IMR-90 (cell line): ENCODE measurements around the gene GJB4. TPM values are rescaled to one million over a fixed set of nuclear protein-coding genes. Genes with fewer than 3 reads are reported as not detected.

ENCODE experiments used
- ATAC-seq: fragments of 200-7000 bp; cut with Tn5 transposase; 2 replicates; pipeline ENCODE4 v1.9.1; 2020; ENCODE audit warnings: low read depth, mild to moderate bottlenecking, moderate library complexity
- BruUV-seq: library from RNA; stranded (reverse); fragments of 400-500 nt; replicated peaks from 2 replicates; lab custom pipeline; 2021; lab: Mats Ljungman, UMichigan
- CTCF ChIA-PET: fragments of 300-600 bp; formaldehyde crosslinking; extraction: SDS; loops from one replicate; lab custom pipeline; 2021; ENCODE audit warnings: antibody characterized with exemption; lab: Yijun Ruan, JAX
- POLR2A ChIA-PET: fragments of 300-600 bp; sonication (Branson Sonifier 250); formaldehyde crosslinking; loops from one replicate; lab custom pipeline; 2022; ENCODE audit warnings: antibody characterized with exemption; ENCODE audit not compliant: unreplicated experiment; lab: Charles Lee
- DNase-seq: peaks from one replicate; pipeline ENCODE4 v3.0.0; 2013
- H2AFZ ChIP-seq: replicated peaks from 2 replicates; pipeline ENCODE3; 2013; ENCODE audit warnings: low read length, mild to moderate bottlenecking; ENCODE audit not compliant: poor library complexity
- H2AK5ac ChIP-seq: 2 replicates; pipeline ENCODE4 v1.6.1; 2013; ENCODE audit warnings: low read depth, low read length, inconsistent platforms
- H2AK9ac ChIP-seq: replicated peaks from 2 replicates; pipeline ENCODE3; 2013; ENCODE audit warnings: mild to moderate bottlenecking, low read depth, low read length, moderate library complexity; ENCODE audit not compliant: poor library complexity
- H2BK120ac ChIP-seq: 2 replicates; pipeline ENCODE4 v1.6.1; 2013; ENCODE audit warnings: low read depth, low read length, inconsistent platforms
- H2BK15ac ChIP-seq: 3 replicates; pipeline ENCODE4 v1.6.1; 2013; ENCODE audit warnings: low read depth, low read length, inconsistent platforms
- H2BK20ac ChIP-seq: 2 replicates; pipeline ENCODE4 v1.6.1; 2013; ENCODE audit warnings: low read depth, mild to moderate bottlenecking, inconsistent platforms, low read length, moderate library complexity
- H2BK5ac ChIP-seq: 2 replicates; pipeline ENCODE4 v1.6.1; 2013; ENCODE audit warnings: mild to moderate bottlenecking, low read depth, low read length, inconsistent platforms; ENCODE audit not compliant: poor library complexity, severe bottlenecking
- H3K14ac ChIP-seq: replicated peaks from 2 replicates; pipeline ENCODE4 v1.6.1; 2013; ENCODE audit warnings: low read depth, low read length, inconsistent platforms
- H3K18ac ChIP-seq: 2 replicates; pipeline ENCODE4 v1.6.1; 2013; ENCODE audit warnings: low read depth, low read length, control low read depth
- H3K23ac ChIP-seq: 2 replicates; pipeline ENCODE4 v1.6.1; 2013; ENCODE audit warnings: low read depth, low read length, inconsistent platforms
- H3K27ac ChIP-seq: 2 replicates; pipeline ENCODE4 v1.5.1; 2013; ENCODE audit warnings: mild to moderate bottlenecking, control low read depth, low read length; ENCODE audit not compliant: insufficient read depth
- H3K27me3 ChIP-seq: 2 replicates; pipeline ENCODE4 v1.6.1; 2013; ENCODE audit warnings: low read length; ENCODE audit not compliant: control insufficient read depth, insufficient read depth
- H3K36me3 ChIP-seq: 2 replicates; pipeline ENCODE4 v1.6.1; 2013; ENCODE audit warnings: low read length, mixed read lengths; ENCODE audit not compliant: control insufficient read depth, insufficient read depth
- H3K4ac ChIP-seq: 2 replicates; pipeline ENCODE4 v1.6.1; 2013; ENCODE audit warnings: low read depth, low read length, inconsistent platforms
- H3K4me1 ChIP-seq: 2 replicates; pipeline ENCODE4 v1.6.1; 2013; ENCODE audit warnings: low read length, mixed read lengths; ENCODE audit not compliant: control insufficient read depth, insufficient read depth
- H3K4me2 ChIP-seq: 2 replicates; pipeline ENCODE4 v1.6.1; 2013; ENCODE audit warnings: low read depth, mild to moderate bottlenecking, control low read depth, low read length, moderate library complexity
- H3K4me3 ChIP-seq: 2 replicates; pipeline ENCODE4 v1.5.1; 2013; ENCODE audit warnings: low read depth, mild to moderate bottlenecking, control low read depth, low read length, moderate library complexity; ENCODE audit not compliant: insufficient read depth
- H3K56ac ChIP-seq: 2 replicates; pipeline ENCODE4 v1.6.1; 2013; ENCODE audit warnings: low read length, inconsistent platforms; ENCODE audit not compliant: insufficient read depth; ENCODE audit errors: extremely low read depth
- H3K79me1 ChIP-seq, 2 experiments: 2 replicates each; pipeline ENCODE4 v1.6.1; 2013; ENCODE audit warnings: low read length in 2 of 2, inconsistent platforms in 1 of 2, low read depth in 1 of 2
- H3K9ac ChIP-seq: 2 replicates; pipeline ENCODE4 v1.6.1; 2013; ENCODE audit warnings: low read depth, low read length, control low read depth
- H3K9me1 ChIP-seq: 2 replicates; pipeline ENCODE4 v1.6.1; 2013; ENCODE audit warnings: low read length, inconsistent platforms; ENCODE audit not compliant: insufficient read depth
- H3K9me3 ChIP-seq: 2 replicates; pipeline ENCODE4 v1.6.1; 2013; ENCODE audit warnings: low read length; ENCODE audit not compliant: control insufficient read depth, insufficient read depth
- H4K20me1 ChIP-seq: 2 replicates; pipeline ENCODE4 v1.6.1; 2013; ENCODE audit warnings: low read length, inconsistent platforms; ENCODE audit not compliant: insufficient read depth
- H4K5ac ChIP-seq: 2 replicates; pipeline ENCODE4 v1.6.1; 2013; ENCODE audit warnings: mild to moderate bottlenecking, low read depth, low read length, control low read depth
- H4K8ac ChIP-seq, 2 experiments: 2 replicates each; pipeline ENCODE4 v1.6.1; 2013; ENCODE audit warnings: low read depth in 2 of 2, low read length in 2 of 2, control low read depth in 1 of 2, inconsistent platforms in 1 of 2
- H4K91ac ChIP-seq: 2 replicates; pipeline ENCODE4 v1.6.1; 2013; ENCODE audit warnings: low read depth, low read length, inconsistent platforms; ENCODE audit not compliant: insufficient read depth
- BHLHE40 ChIP-seq: fragments of 150-350 bp; IDR thresholded peaks from 2 replicates; pipeline ENCODE4 v1.6.1; 2016; ENCODE audit warnings: mild to moderate bottlenecking, low read depth, low read length
- CEBPB ChIP-seq: IDR thresholded peaks from 2 replicates; pipeline ENCODE4 v1.6.1; 2012; ENCODE audit warnings: low read depth, low read length, improper control_type of control experiment
- CHD1 ChIP-seq: IDR thresholded peaks from 2 replicates; pipeline ENCODE4 v1.6.1; 2012; ENCODE audit warnings: low read depth, low read length, improper control_type of control experiment
- CTCF ChIP-seq: conservative IDR thresholded peaks from 2 replicates; pipeline ENCODE4 v1.5.1; 2012; ENCODE audit warnings: mild to moderate bottlenecking, low read depth, low read length, improper control_type of control experiment
- ELK1 ChIP-seq: fragments of 150-350 bp; IDR thresholded peaks from 2 replicates; pipeline ENCODE4 v1.6.1; 2016; ENCODE audit warnings: low read depth, mild to moderate bottlenecking, low read length, moderate library complexity, borderline replicate concordance
- MXI1 ChIP-seq: IDR thresholded peaks from 2 replicates; pipeline ENCODE4 v1.6.1; 2012; ENCODE audit warnings: low read depth, mild to moderate bottlenecking, low read length, moderate library complexity, borderline replicate concordance
- NFE2L2 ChIP-seq: fragments of 150-350 bp; IDR thresholded peaks from 2 replicates; pipeline ENCODE4 v1.6.1; 2016; ENCODE audit warnings: low read depth, mild to moderate bottlenecking, low read length
- POLR2A ChIP-seq: IDR thresholded peaks from 2 replicates; pipeline ENCODE4 v1.6.1; 2012; ENCODE audit warnings: mild to moderate bottlenecking, low read depth, low read length
- RAD21 ChIP-seq: IDR thresholded peaks from 2 replicates; pipeline ENCODE4 v1.6.1; 2012; ENCODE audit warnings: low read length, improper control_type of control experiment
- RFX5 ChIP-seq: IDR thresholded peaks from 2 replicates; pipeline ENCODE4 v1.8.0; 2012; ENCODE audit warnings: low read depth, mild to moderate bottlenecking, low read length, moderate library complexity
- SMC3 ChIP-seq: fragments of 150-350 bp; IDR thresholded peaks from 2 replicates; pipeline ENCODE4 v1.6.1; 2016; ENCODE audit warnings: low read depth, mild to moderate bottlenecking, antibody characterized with exemption, low read length, moderate library complexity
- USF2 ChIP-seq: fragments of 150-350 bp; IDR thresholded peaks from 2 replicates; pipeline ENCODE4 v1.6.1; 2017; ENCODE audit warnings: mild to moderate bottlenecking, antibody characterized with exemption, low read length, low read depth
- WGBS, 2 experiments: methylation state at CpG; one replicate each; pipeline versions ENCODE4 v1.1.5 to v1.1.7; 2013; ENCODE audit warnings: missing lambda C conversion rate in 2 of 2; ENCODE audit not compliant: insufficient read length in 1 of 2; ENCODE audit errors: extremely low coverage in 2 of 2; 5-methylcytosine and 5-hydroxymethylcytosine counted together
- dilution Hi-C: fragments of 300-500 bp; cut with HindIII; formaldehyde crosslinking; loops from one replicate; pipeline ENCODE4 v1.14.3; 2018; ENCODE audit warnings: low sequenced_read_pairs; ENCODE audit not compliant: unreplicated experiment
- in situ Hi-C: fragments of 300-500 bp; cut with MboI; formaldehyde crosslinking; loops from 3 replicates; pipeline ENCODE4 v1.14.3; 2019; ENCODE audit warnings: low sequenced_read_pairs, inconsistent platforms, mixed read lengths
- intact Hi-C: fragments of 100-400 bp; cut with micrococcal nuclease; formaldehyde crosslinking; loops from 2 replicates; pipeline ENCODE4 v1.10.0; 2022
- polyA plus RNA-seq, 3 experiments: library from polyadenylated mRNA; depleted of rRNA; stranded (reverse); fragments of >200 nt; gene quantifications; 2 replicates each; pipeline ENCODE4 v1.2.3, GENCODE V29; 2012; ENCODE audit warnings: low replicate concordance in 1 of 3
- total RNA-seq: library from RNA; depleted of rRNA; stranded (reverse); fragments of >200 nt; gene quantifications from 2 replicates; pipeline ENCODE4 v1.2.3, GENCODE V29; 2012

GJB4 gene
- total and polyA plus RNA-seq, 2 of the 4 experiments (the other 2 are of a cell fraction): not detected

- no peak for TF ChIP-seq RAD21
- TF ChIP-seq USF2: no peak
- no peak for TF ChIP-seq POLR2A
- no peak for TF ChIP-seq ELK1
- no peak for TF ChIP-seq SMC3
- no peak for TF ChIP-seq CTCF
- TF ChIP-seq RFX5: no peak
- TF ChIP-seq NFE2L2: no peak
- TF ChIP-seq BHLHE40: no peak
- no peak for TF ChIP-seq CEBPB
- TF ChIP-seq CHD1: no peak
- no peak for TF ChIP-seq MXI1
- no peaks in the 10 kb centered on the region for H4K20me1 ChIP-seq
- no peak overlapping the region for H2BK120ac ChIP-seq
- H3K36me3 ChIP-seq: no peaks in the 10 kb centered on the region
- ATAC-seq: no peak
- H3K9me1 ChIP-seq: 0 out of 2 replicates have a peak, but pooled peaks cover 4% of the 10 kb centered on the region
- no peak overlapping the region for H3K27ac ChIP-seq
- H2BK20ac ChIP-seq: no peak overlapping the region
- no CpG with 5 or more reads among the region's 10 CpGs for WGBS, 2 experiments
- peaks cover 2% of the 10 kb centered on the region; the same call in 1 of the 2 replicates for H3K4me1 ChIP-seq
- H3K9me3 ChIP-seq: peaks cover 6% of the 10 kb centered on the region
- intact Hi-C loops: no loop called here
- no peak overlapping the region for H2BK15ac ChIP-seq
- in situ Hi-C loops: no loop called here
- H3K27me3 ChIP-seq: peaks cover 14% of the 10 kb centered on the region
- H2BK5ac ChIP-seq: no peak overlapping the region
- no peak for DNase-seq
- H3K79me1 ChIP-seq: no peaks in the 10 kb centered on the region
- no peak overlapping the region for H4K91ac ChIP-seq
- no peak overlapping the region for H3K4ac ChIP-seq
- CTCF ChIA-PET: no interaction called here
- no TSS peak for BruUV-seq
- no peak overlapping the region for H4K5ac ChIP-seq
- no peak overlapping the region for H3K18ac ChIP-seq
- dilution Hi-C loops: no loop called here
- H2AK5ac ChIP-seq: no peak overlapping the region
- H3K23ac ChIP-seq: no peak overlapping the region
- H3K4me3 ChIP-seq: no peak overlapping the region
- H4K8ac ChIP-seq: no peak overlapping the region
- no peak overlapping the region for H3K4me2 ChIP-seq
- H2AK9ac ChIP-seq: no peak overlapping the region
- no peak overlapping the region for H2AFZ ChIP-seq
- H3K14ac ChIP-seq: no peak overlapping the region
- H3K9ac ChIP-seq: no peak overlapping the region
- POLR2A ChIA-PET: no interaction called here
- no peak overlapping the region for H3K56ac ChIP-seq
These were observed 32.9 kb downstream of the GJB4 start for GRCh38 chr1:34792424-34792823.
